A673 (cell line): ENCODE data around the gene WDR3.

ENCODE experiments used
- CTCF ChIP-seq: fragments of 300-800, 200-600 bp; sonication (generic); conservative IDR thresholded peaks from 2 replicates; pipeline ENCODE4 v1.5.1; 2017; ENCODE audit warnings: low read depth, mild to moderate bottlenecking, antibody characterized with exemption, low read length, moderate library complexity, mixed read lengths
- EZH2 ChIP-seq: fragments of 200-600 bp; sonication (generic); IDR thresholded peaks from 2 replicates; pipeline ENCODE4 v1.6.1; 2017; ENCODE audit warnings: borderline replicate concordance, low read depth, mild to moderate bottlenecking, mixed read lengths, antibody characterized with exemption, low read length; ENCODE audit not compliant: poor library complexity, severe bottlenecking

DNA sequence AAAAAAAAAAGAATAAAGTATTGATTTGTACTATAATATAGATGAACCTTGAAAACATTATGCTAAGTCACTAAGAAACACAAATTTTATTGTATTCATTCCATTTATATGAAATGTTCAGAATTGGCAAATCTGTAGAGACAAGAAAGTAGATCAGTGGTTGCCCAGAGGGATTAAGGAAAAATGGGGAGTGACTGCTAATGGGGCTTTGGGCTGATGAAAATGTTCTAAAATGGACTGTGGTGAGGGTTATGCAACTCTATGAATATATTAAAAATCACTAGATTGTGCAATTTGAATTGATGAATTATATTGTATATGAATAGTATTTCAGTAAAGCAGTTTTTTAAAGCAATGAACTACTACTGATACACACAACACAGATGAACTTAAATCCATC is 10.2 kb upstream of the WDR3 start:
- TF ChIP-seq CTCF (no peak), EZH2 (no peak)
